IPS-20b (cell line): ENCODE results near the gene GZMM.
A peak's percentile ranks its signal among the peaks of the same experiment; 100 is the strongest.

Experiments used
- H3K27ac ChIP-seq: one replicate; pipeline ENCODE4 v1.5.1; 2013; ENCODE audit warnings: low read length
- H3K27me3 ChIP-seq: 2 replicates; pipeline ENCODE4 v1.6.1; 2013; ENCODE audit warnings: mild to moderate bottlenecking, low read length, inconsistent platforms; ENCODE audit not compliant: insufficient read depth
- H3K36me3 ChIP-seq: 2 replicates; pipeline ENCODE4 v1.6.1; 2013; ENCODE audit warnings: low read depth, mild to moderate bottlenecking, inconsistent platforms, low read length, moderate library complexity; ENCODE audit not compliant: insufficient read depth
- H3K4me1 ChIP-seq: 2 replicates; pipeline ENCODE4 v1.6.1; 2013; ENCODE audit warnings: mild to moderate bottlenecking, control low read depth, inconsistent platforms, low read length, moderate library complexity; ENCODE audit not compliant: insufficient read depth
- H3K4me3 ChIP-seq: 2 replicates; pipeline ENCODE4 v1.5.1; 2013; ENCODE audit warnings: mild to moderate bottlenecking, low read length, inconsistent platforms
- H3K9ac ChIP-seq: 2 replicates; pipeline ENCODE4 v1.6.1; 2013; ENCODE audit warnings: low read depth, mild to moderate bottlenecking, inconsistent platforms, low read length, moderate library complexity
- H3K9me3 ChIP-seq: 2 replicates; pipeline ENCODE4 v1.6.1; 2013; ENCODE audit warnings: mild to moderate bottlenecking, low read depth, low read length, inconsistent platforms; ENCODE audit not compliant: insufficient read depth

The GZMM gene

GRCh38 chr19:531753-532560 lies 11.9 kb upstream of the GZMM start, which contains the start of gene CDC34:
TSS of gene CDC34 (plus strand) at chr19:531760. CDS start at chr19:531932, 172 bp downstream.
- Histone ChIP-seq H3K9me3 (no peaks in the 10 kb centered on the region), H3K27ac (peak within 1 kb of the TSS; percentile 56), H3K36me3 (peaks cover 16% of the 10 kb centered on the region), H3K4me1 (no peaks in the 10 kb centered on the region), H3K4me3 (peak within 1 kb of the TSS; percentile 88), H3K9ac (peak within 1 kb of the TSS; percentile 87), H3K27me3 (no peaks in the 10 kb centered on the region)

- Histone ChIP-seq H3K9ac (peak overlapping the region; percentile 87), H3K9me3 (no peaks in the 10 kb centered on the region), H3K4me3 (peak overlapping the region; percentile 88), H3K36me3 (peaks cover 20% of the 10 kb centered on the region), H3K27me3 (no peaks in the 10 kb centered on the region), H3K4me1 (no peaks in the 10 kb centered on the region), H3K27ac (no peak overlapping the region)
Measured at GRCh38 chr19:532561-533363, 11.1 kb upstream of the GZMM start.

- Histone ChIP-seq H3K36me3 (peaks cover 26% of the 10 kb centered on the region), H3K27ac (no peak overlapping the region)
Measured at GRCh38 chr19:533364-534058, 10.3 kb upstream of the GZMM start.

GRCh38 chr19:534088-534487 lies 9.8 kb upstream of the GZMM start:
- H3K9me3 ChIP-seq, result no peaks in the 10 kb centered on the region
- peaks cover 26% of the 10 kb centered on the region for H3K36me3 ChIP-seq
- H3K9ac ChIP-seq, result peak overlapping the region; percentile 87; the same call in 1 of the 2 replicates
- H3K4me3 ChIP-seq, result no peak overlapping the region
- no peaks in the 10 kb centered on the region for H3K27me3 ChIP-seq
- H3K27ac ChIP-seq, result no peak overlapping the region
- no peaks in the 10 kb centered on the region for H3K4me1 ChIP-seq

More at GRCh38 chr19:533364-534058, 10.3 kb upstream of the GZMM start:
- Histone ChIP-seq H3K9me3 (no peaks in the 10 kb centered on the region), H3K4me1 (no peaks in the 10 kb centered on the region), H3K4me3 (peak overlapping the region; percentile 88), H3K27me3 (no peaks in the 10 kb centered on the region), H3K9ac (peak overlapping the region; percentile 87)

- Histone ChIP-seq H3K4me1 (no peaks in the 10 kb centered on the region), H3K27ac (no peak overlapping the region), H3K4me3 (no peak overlapping the region), H3K36me3 (peaks cover 26% of the 10 kb centered on the region), H3K9me3 (no peaks in the 10 kb centered on the region), H3K27me3 (no peaks in the 10 kb centered on the region), H3K9ac (no peak overlapping the region)
Measured at GRCh38 chr19:535017-535835, 8.6 kb upstream of the GZMM start.

GRCh38 chr19:536031-536880 lies 7.6 kb upstream of the GZMM start:
- Histone ChIP-seq H3K9me3 (no peaks in the 10 kb centered on the region), H3K9ac (no peak overlapping the region), H3K4me3 (no peak overlapping the region), H3K36me3 (peaks cover 28% of the 10 kb centered on the region), H3K27ac (no peak overlapping the region), H3K4me1 (no peaks in the 10 kb centered on the region), H3K27me3 (no peaks in the 10 kb centered on the region)

GRCh38 chr19:536881-537404 lies 6.9 kb upstream of the GZMM start:
- H3K4me1 ChIP-seq, result no peaks in the 10 kb centered on the region
- H3K9me3 ChIP-seq, result no peaks in the 10 kb centered on the region
- H3K27ac ChIP-seq, result no peak overlapping the region
- H3K36me3 ChIP-seq, result peaks cover 33% of the 10 kb centered on the region
- no peak overlapping the region for H3K4me3 ChIP-seq
- H3K27me3 ChIP-seq, result no peaks in the 10 kb centered on the region
- H3K9ac ChIP-seq, result no peak overlapping the region

- no peaks in the 10 kb centered on the region for H3K27me3 ChIP-seq
- no peaks in the 10 kb centered on the region for H3K4me1 ChIP-seq
- no peak overlapping the region for H3K27ac ChIP-seq
- H3K9ac ChIP-seq, result no peak overlapping the region
- peaks cover 39% of the 10 kb centered on the region for H3K36me3 ChIP-seq
- H3K9me3 ChIP-seq, result no peaks in the 10 kb centered on the region
- H3K4me3 ChIP-seq, result no peak overlapping the region
Measured at GRCh38 chr19:538641-539428, 5.0 kb upstream of the GZMM start.

- Histone ChIP-seq H3K36me3 (peaks cover 39% of the 10 kb centered on the region), H3K27ac (no peak overlapping the region), H3K27me3 (no peaks in the 10 kb centered on the region), H3K9ac (no peak overlapping the region), H3K9me3 (no peaks in the 10 kb centered on the region), H3K4me1 (no peaks in the 10 kb centered on the region), H3K4me3 (no peak overlapping the region)
Measured at GRCh38 chr19:539429-540030, 4.3 kb upstream of the GZMM start.
